OCI-LY7 (cell line): ENCODE results near the gene CRIP1. TPM values are rescaled to one million over a fixed set of nuclear protein-coding genes. Genes with fewer than 3 reads are reported as not detected.

Experiments used
- BruUV-seq: library from RNA; stranded (reverse); fragments of 400-500 nt; replicated peaks from 2 replicates; lab custom pipeline; 2021; lab: Mats Ljungman, UMichigan
- CTCF ChIA-PET: fragments of 300-600 bp; sonication (Branson Sonifier 250); formaldehyde crosslinking; loops from one replicate; lab custom pipeline; 2022; ENCODE audit warnings: antibody characterized with exemption; ENCODE audit not compliant: unreplicated experiment; lab: Charles Lee
- POLR2A ChIA-PET: fragments of 300-600 bp; sonication (Branson Sonifier 250); formaldehyde crosslinking; loops from one replicate; lab custom pipeline; 2022; ENCODE audit warnings: antibody characterized with exemption; lab: Charles Lee
- DNase-seq: peaks from one replicate; pipeline ENCODE4 v3.0.0-alpha.2; 2015; ENCODE audit warnings: low spot score
- H2AFZ ChIP-seq: fragments of 200-600 bp; sonication (generic), shearing (Covaris generic); 2 replicates; pipeline ENCODE4 v1.6.1; 2014; ENCODE audit warnings: mild to moderate bottlenecking, antibody characterized with exemption, low read length, moderate library complexity
- H3K27ac ChIP-seq: fragments of 200-600 bp; sonication (generic); 2 replicates; pipeline ENCODE4 v1.5.1; 2014; ENCODE audit warnings: mixed run types, low read depth, mild to moderate bottlenecking, moderate library complexity, low read length, inconsistent platforms; ENCODE audit not compliant: poor library complexity, severe bottlenecking
- H3K36me3 ChIP-seq: fragments of 200-600 bp; sonication (generic); 2 replicates; pipeline ENCODE4 v1.6.1; 2014; ENCODE audit warnings: mild to moderate bottlenecking, antibody characterized with exemption, low read length, moderate library complexity, mixed read lengths; ENCODE audit not compliant: insufficient read depth
- H3K4me1 ChIP-seq: fragments of 200-600 bp; sonication (generic); 2 replicates; pipeline ENCODE4 v1.5.1; 2014; ENCODE audit warnings: mild to moderate bottlenecking, low read length; ENCODE audit not compliant: insufficient read depth, poor library complexity, severe bottlenecking
- H3K4me2 ChIP-seq: fragments of 200-600 bp; sonication (generic); 2 replicates; pipeline ENCODE4 v1.6.1; 2014; ENCODE audit warnings: mild to moderate bottlenecking, low read length
- H3K4me3 ChIP-seq: fragments of 200-600 bp; sonication (generic); 2 replicates; pipeline ENCODE4 v1.5.1; 2014; ENCODE audit warnings: mild to moderate bottlenecking, low read depth, low read length; ENCODE audit not compliant: poor library complexity, severe bottlenecking
- H3K79me2 ChIP-seq: fragments of 200-600 bp; sonication (generic); 2 replicates; pipeline ENCODE4 v1.6.1; 2016; ENCODE audit warnings: low read depth, mild to moderate bottlenecking, low read length, moderate library complexity, mixed read lengths; ENCODE audit not compliant: insufficient read depth
- H3K9me2 ChIP-seq: fragments of 200-600 bp; sonication (generic); 2 replicates; pipeline ENCODE4 v1.6.1; 2016; ENCODE audit warnings: mild to moderate bottlenecking, low read length, mixed read lengths; ENCODE audit not compliant: insufficient read depth
- H3K9me3 ChIP-seq: fragments of 200-600 bp; sonication (generic); 2 replicates; pipeline ENCODE4 v1.6.1; 2014; ENCODE audit warnings: mild to moderate bottlenecking, mixed run types, low read length, mixed read lengths
- H4K20me1 ChIP-seq: fragments of 200-600 bp; sonication (generic); 2 replicates; pipeline ENCODE4 v1.6.1; 2014; ENCODE audit warnings: mild to moderate bottlenecking, antibody characterized with exemption, low read length, moderate library complexity, mixed read lengths; ENCODE audit not compliant: insufficient read depth
- CTCF ChIP-seq: fragments of 200-600 bp; sonication (generic); conservative IDR thresholded peaks from 2 replicates; pipeline ENCODE4 v1.5.1; 2014; ENCODE audit warnings: mild to moderate bottlenecking, antibody characterized with exemption, low read length, moderate library complexity, mixed read lengths
- EZH2phosphoT487 ChIP-seq: fragments of 200-600 bp; sonication (generic); IDR thresholded peaks from 2 replicates; pipeline ENCODE4 v1.6.1; 2018; ENCODE audit warnings: low read depth, borderline replicate concordance, mild to moderate bottlenecking, mixed run types, antibody characterized with exemption, low read length, moderate library complexity, mixed read lengths
- intact Hi-C: fragments of 100-400 bp; cut with micrococcal nuclease; formaldehyde crosslinking; loops from one replicate; pipeline ENCODE4 v1.10.0; 2022; ENCODE audit not compliant: unreplicated experiment
- total RNA-seq, 2 experiments: library from RNA; depleted of rRNA in 1 of 2; stranded (reverse); fragments of >200 nt in 1 of 2; shearing (Covaris generic) in 1 of 2; gene quantifications; 2 replicates each; pipeline ENCODE4 v1.2.3, GENCODE V29; 2014 to 2022

The CRIP1 gene
- total RNA-seq, 2 experiments from 2014 or later = 4.6 TPM; not detected in 1

GRCh38 chr14:105492971-105493871 is 6.5 kb downstream of the CRIP1 start:
- ChIA-PET CTCF (no interaction called here), POLR2A (no interaction called here)
- Histone ChIP-seq H3K36me3 (peaks cover 11% of the 10 kb centered on the region; the same call in 1 of the 2 replicates), H3K4me1 (peaks cover 18% of the 10 kb centered on the region), H3K4me2 (no peak overlapping the region), H3K79me2 (0 out of 2 replicates have a peak, but pooled peaks cover 6% of the 10 kb centered on the region), H3K4me3 (no peak overlapping the region), H3K27ac (no peak overlapping the region), H4K20me1 (peaks cover 4% of the 10 kb centered on the region; the same call in 1 of the 2 replicates), H3K9me2 (no peaks in the 10 kb centered on the region), H2AFZ (no peak overlapping the region), H3K9me3 (no peaks in the 10 kb centered on the region)
- intact Hi-C loops = no loop called here
- BruUV-seq = no TSS peak
- DNase-seq = no peak
- no peak for TF ChIP-seq EZH2phosphoT487
- TF ChIP-seq CTCF = peak; percentile 32; the same call in 1 of the 2 replicates

- Histone ChIP-seq H3K4me3 (no peak overlapping the region), H3K79me2 (0 out of 2 replicates have a peak, but pooled peaks cover 6% of the 10 kb centered on the region), H3K9me2 (no peaks in the 10 kb centered on the region), H2AFZ (no peak overlapping the region), H3K9me3 (no peaks in the 10 kb centered on the region), H3K4me2 (no peak overlapping the region), H4K20me1 (peaks cover 4% of the 10 kb centered on the region; the same call in 1 of the 2 replicates), H3K27ac (no peak overlapping the region), H3K4me1 (peaks cover 16% of the 10 kb centered on the region), H3K36me3 (peaks cover 16% of the 10 kb centered on the region)
- ChIA-PET CTCF (no interaction called here), POLR2A (no interaction called here)
- TF ChIP-seq CTCF (no peak), EZH2phosphoT487 (no peak)
- intact Hi-C loops = no loop called here
- BruUV-seq = no TSS peak
- DNase-seq = no peak
Measured at GRCh38 chr14:105493921-105494605, 7.4 kb downstream of the CRIP1 start.
